ENCODE results near the gene LRMDA.
A peak's percentile ranks its signal among the peaks of the same experiment; 100 is the strongest.
"Not testable (repeated sequence)": the region's sequence is repeated elsewhere in the genome, so short reads cannot be mapped to it uniquely, and the experiment has no call there.

LRMDA gene

GRCh38 chr10:75718991-75719390 lies 287.6 kb downstream of the LRMDA start:
- DNase-seq = no peak

GRCh38 chr10:75720157-75720556 lies 288.7 kb downstream of the LRMDA start:
- DNase-seq = peak; percentile 22

GRCh38 chr10:75722020-75722419 lies 290.6 kb downstream of the LRMDA start:
- no peak for DNase-seq

- no peak for DNase-seq
Measured at GRCh38 chr10:75722609-75723008, 291.2 kb downstream of the LRMDA start.

GRCh38 chr10:75723319-75723980 lies 292.0 kb downstream of the LRMDA start:
- no peak for DNase-seq

- no peak for DNase-seq
Measured at GRCh38 chr10:75724047-75724446, 292.6 kb downstream of the LRMDA start.

GRCh38 chr10:75726522-75727483 lies 295.4 kb downstream of the LRMDA start:
- DNase-seq = no peak

GRCh38 chr10:75730847-75731246 lies 299.4 kb downstream of the LRMDA start:
- DNase-seq = no peak

GRCh38 chr10:75733135-75733890 lies 301.9 kb downstream of the LRMDA start:
- DNase-seq = no peak

GRCh38 chr10:75736151-75736640 lies 304.8 kb downstream of the LRMDA start:
- no peak for DNase-seq

GRCh38 chr10:75736889-75737579 lies 305.6 kb downstream of the LRMDA start:
- no peak for DNase-seq

GRCh38 chr10:75737580-75737949 lies 306.1 kb downstream of the LRMDA start:
- no peak for DNase-seq

- DNase-seq = no peak
Measured at GRCh38 chr10:75738924-75739323, 307.5 kb downstream of the LRMDA start.

- no peak for DNase-seq
Measured at GRCh38 chr10:75739414-75740143, 308.2 kb downstream of the LRMDA start.

GRCh38 chr10:75740541-75740940 lies 309.1 kb downstream of the LRMDA start:
- no peak for DNase-seq

GRCh38 chr10:75742355-75742754 lies 310.9 kb downstream of the LRMDA start:
- no peak for DNase-seq

GRCh38 chr10:75743291-75743778 lies 311.9 kb downstream of the LRMDA start:
- no peak for DNase-seq

GRCh38 chr10:75744261-75744660 lies 312.8 kb downstream of the LRMDA start:
- DNase-seq = no peak

GRCh38 chr10:75746356-75746755 lies 314.9 kb downstream of the LRMDA start:
- DNase-seq = no peak

- DNase-seq = not testable (repeated sequence)
Measured at GRCh38 chr10:75750093-75750875, 318.9 kb downstream of the LRMDA start.

- DNase-seq = no peak
Measured at GRCh38 chr10:75751232-75751631, 319.8 kb downstream of the LRMDA start.

Measured in suppressor macrophage treated with lipopolysaccharide for 4 hours (primary cell).